ENCODE measurements around the gene NFE2L1. TPM values are rescaled to one million over a fixed set of nuclear protein-coding genes. Genes with fewer than 3 reads are reported as not detected.

The NFE2L1 gene
- total RNA-seq, 1 experiment from 2014 or later, result 135 TPM

- TF ChIP-seq CTCF (IDR thresholded peaks at IDR 0.05 in 2 of 3, conservative IDR thresholded peaks at IDR 0.05 in 1 of 3; ENCODE audit: borderline replicate concordance in 1 of 3, insufficient read depth in 1 of 3, low read depth in 2 of 3, low read length in 2 of 3) (no peak), SIN3A (IDR thresholded peaks at IDR 0.05; ENCODE audit: low read depth) (no peak), EGR1 (IDR thresholded peaks at IDR 0.05; ENCODE audit: low read depth) (no peak), YY1 (IDR thresholded peaks at IDR 0.05; ENCODE audit: extremely low read depth, insufficient replicate concordance, low read depth, low read length) (no peak), ZBTB33 (IDR thresholded peaks at IDR 0.05; ENCODE audit: extremely low read depth, insufficient replicate concordance, low read length) (no peak), ZFX (IDR thresholded peaks at IDR 0.05) (no peak), CEBPB (IDR thresholded peaks at IDR 0.05; ENCODE audit: low read depth) (no peak), EZH2phosphoT487 (IDR thresholded peaks at IDR 0.05; ENCODE audit: borderline replicate concordance) (no peak)
Measured at GRCh38 chr17:48004983-48005382, 43.2 kb upstream of the NFE2L1 start (continued).

- Histone ChIP-seq H3K4me1 (ENCODE audit: control insufficient read depth in 1 of 2, insufficient read depth in 2 of 2, low read length in 2 of 2) (peaks cover 21 to 43% of the 10 kb centered on the region in 2 experiments), H3K36me3 (ENCODE audit: control insufficient read depth in 1 of 2, insufficient read depth in 2 of 2, low read length in 2 of 2) (no peaks in the 10 kb centered on the region), H3K27ac (ENCODE audit: low read depth, low read length) (no peak overlapping the region), H3K9me2 (ENCODE audit: insufficient read depth) (no peaks in the 10 kb centered on the region), H3K9me3 (ENCODE audit: control insufficient read depth in 1 of 2, insufficient read depth in 1 of 2, low read depth in 1 of 2, low read length in 2 of 2) (no peaks in the 10 kb centered on the region), H4K20me1 (ENCODE audit: insufficient read depth) (no peaks in the 10 kb centered on the region), H2AFZ (ENCODE audit: low read depth, low read length, poor library complexity, severe bottlenecking) (no peak overlapping the region), H3K9ac (ENCODE audit: low read length) (no peak overlapping the region), H3K79me2 (ENCODE audit: insufficient read depth, low read length) (no peaks in the 10 kb centered on the region), H3K4me2 (ENCODE audit: low read length) (no peak overlapping the region), H3K27me3 (ENCODE audit: insufficient read depth, low read length) (no peaks in the 10 kb centered on the region), H3K4me3 (replicated peaks in 1 of 2; ENCODE audit: low read depth in 1 of 2, low read length in 2 of 2) (no peak overlapping the region)
- ChIA-PET RAD21 (ENCODE audit: low non-redundant PET in 1 of 2, low total read pairs in 2 of 2, uncharacterized antibody in 2 of 2, unreplicated experiment in 2 of 2) (interaction anchor here in 1 of 2 experiments (1.9 kb wide), 1 partner anchor 18 kb away, joined by 5 read pairs; no protein-coding TSS in a partner anchor), POLR2A (no interaction called here), CTCF (interaction anchor here (0.7 to 2.1 kb wide), 3 partner anchors 9 to 329 kb away, joined by 3 to 18 read pairs (median 5); no protein-coding TSS in a partner anchor)
- intact Hi-C loops (cut with micrococcal nuclease), result no loop called here
- no TSS peak for BruUV-seq (replicated peaks)
- no peak for ATAC-seq
- no peak for DNase-seq (ENCODE audit: low read depth, low spot score)
- TF ChIP-seq CTCF (IDR thresholded peaks at IDR 0.05 in 2 of 3, conservative IDR thresholded peaks at IDR 0.05 in 1 of 3; ENCODE audit: borderline replicate concordance in 1 of 3, insufficient read depth in 1 of 3, low read depth in 2 of 3, low read length in 2 of 3) (no peak), REST (IDR thresholded peaks at IDR 0.05; ENCODE audit: low read depth) (no peak), YY1 (IDR thresholded peaks at IDR 0.05; ENCODE audit: extremely low read depth, insufficient replicate concordance, low read depth, low read length) (no peak), CBX3 (IDR thresholded peaks at IDR 0.05; ENCODE audit: low read depth) (no peak)
Measured at GRCh38 chr17:48006936-48007709, 41.0 kb upstream of the NFE2L1 start.

Measured in HCT116 (cell line).